ENCODE results near the gene NEO1.

The NEO1 gene

DNA sequence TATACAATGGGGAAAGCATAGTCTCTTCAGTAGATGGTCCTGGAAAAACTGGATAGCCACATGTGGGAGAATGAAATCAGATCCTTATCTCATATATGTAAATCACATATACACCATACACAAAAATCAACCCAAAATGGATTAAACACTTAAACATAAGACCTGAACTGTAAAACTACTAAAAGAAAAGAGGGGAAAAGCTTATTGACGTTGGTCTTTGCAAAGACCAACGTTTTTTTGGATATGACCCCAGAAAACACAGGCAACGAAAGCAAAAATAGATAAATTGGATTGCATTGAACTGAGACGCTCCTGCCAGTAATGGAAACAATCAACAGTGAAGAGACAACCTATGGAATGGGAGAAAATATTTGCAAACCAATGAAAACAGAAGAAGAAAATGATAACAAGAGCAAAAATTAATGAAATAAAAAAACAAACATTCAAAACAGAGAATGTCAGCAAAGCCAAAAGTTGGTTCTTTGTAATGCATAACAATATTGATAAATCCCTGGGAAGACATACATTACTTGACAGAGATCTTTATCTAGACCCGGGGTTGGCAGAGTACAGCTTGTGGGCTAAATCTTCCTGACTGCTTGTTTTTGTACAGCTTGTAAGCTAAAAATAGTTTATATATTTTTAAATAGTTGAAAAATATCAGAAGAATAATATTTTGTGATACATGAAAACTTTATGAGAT, 86.9 kb downstream of the NEO1 start:
- H4K20me1 ChIP-seq (ENCODE audit: low read depth, low read length) = no peaks in the 10 kb centered on the region
- no peaks in the 10 kb centered on the region for H3K9me3 ChIP-seq (ENCODE audit: insufficient read depth, low read length)
- no peaks in the 10 kb centered on the region for H3K79me2 ChIP-seq (ENCODE audit: insufficient read depth, low read length)
- H3K9ac ChIP-seq (ENCODE audit: low read length) = no peak overlapping the region
- no peaks in the 10 kb centered on the region for H3K36me3 ChIP-seq (ENCODE audit: low read length)
- no peak overlapping the region for H2AFZ ChIP-seq (ENCODE audit: low read depth, low read length, severe bottlenecking)
- no peak overlapping the region for H3K27ac ChIP-seq (ENCODE audit: low read depth, low read length)
- H3K4me3 ChIP-seq (ENCODE audit: insufficient read depth, low read length, poor library complexity, severe bottlenecking) = no peak overlapping the region
- no peaks in the 10 kb centered on the region for H3K27me3 ChIP-seq (ENCODE audit: low read length)
- no peaks in the 10 kb centered on the region for H3K9me2 ChIP-seq (replicated peaks; ENCODE audit: insufficient read depth, low read length)
- TF ChIP-seq, protein P1, sequence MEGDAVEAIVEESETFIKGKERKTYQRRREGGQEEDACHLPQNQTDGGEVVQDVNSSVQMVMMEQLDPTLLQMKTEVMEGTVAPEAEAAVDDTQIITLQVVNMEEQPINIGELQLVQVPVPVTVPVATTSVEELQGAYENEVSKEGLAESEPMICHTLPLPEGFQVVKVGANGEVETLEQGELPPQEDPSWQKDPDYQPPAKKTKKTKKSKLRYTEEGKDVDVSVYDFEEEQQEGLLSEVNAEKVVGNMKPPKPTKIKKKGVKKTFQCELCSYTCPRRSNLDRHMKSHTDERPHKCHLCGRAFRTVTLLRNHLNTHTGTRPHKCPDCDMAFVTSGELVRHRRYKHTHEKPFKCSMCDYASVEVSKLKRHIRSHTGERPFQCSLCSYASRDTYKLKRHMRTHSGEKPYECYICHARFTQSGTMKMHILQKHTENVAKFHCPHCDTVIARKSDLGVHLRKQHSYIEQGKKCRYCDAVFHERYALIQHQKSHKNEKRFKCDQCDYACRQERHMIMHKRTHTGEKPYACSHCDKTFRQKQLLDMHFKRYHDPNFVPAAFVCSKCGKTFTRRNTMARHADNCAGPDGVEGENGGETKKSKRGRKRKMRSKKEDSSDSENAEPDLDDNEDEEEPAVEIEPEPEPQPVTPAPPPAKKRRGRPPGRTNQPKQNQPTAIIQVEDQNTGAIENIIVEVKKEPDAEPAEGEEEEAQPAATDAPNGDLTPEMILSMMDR (IDR thresholded peaks at IDR 0.05; ENCODE audit: insufficient read depth, low read length, poor library complexity, severe bottlenecking) = no peak
- TF ChIP-seq EZH2phosphoT487 (conservative IDR thresholded peaks at IDR 0.05; ENCODE audit: low read length) = no peak
- H3F3A ChIP-seq (ENCODE audit: insufficient read depth) = no peaks in the 10 kb centered on the region
- no peak overlapping the region for H3K4me2 ChIP-seq (ENCODE audit: low read depth, low read length, poor library complexity, severe bottlenecking)

DNA sequence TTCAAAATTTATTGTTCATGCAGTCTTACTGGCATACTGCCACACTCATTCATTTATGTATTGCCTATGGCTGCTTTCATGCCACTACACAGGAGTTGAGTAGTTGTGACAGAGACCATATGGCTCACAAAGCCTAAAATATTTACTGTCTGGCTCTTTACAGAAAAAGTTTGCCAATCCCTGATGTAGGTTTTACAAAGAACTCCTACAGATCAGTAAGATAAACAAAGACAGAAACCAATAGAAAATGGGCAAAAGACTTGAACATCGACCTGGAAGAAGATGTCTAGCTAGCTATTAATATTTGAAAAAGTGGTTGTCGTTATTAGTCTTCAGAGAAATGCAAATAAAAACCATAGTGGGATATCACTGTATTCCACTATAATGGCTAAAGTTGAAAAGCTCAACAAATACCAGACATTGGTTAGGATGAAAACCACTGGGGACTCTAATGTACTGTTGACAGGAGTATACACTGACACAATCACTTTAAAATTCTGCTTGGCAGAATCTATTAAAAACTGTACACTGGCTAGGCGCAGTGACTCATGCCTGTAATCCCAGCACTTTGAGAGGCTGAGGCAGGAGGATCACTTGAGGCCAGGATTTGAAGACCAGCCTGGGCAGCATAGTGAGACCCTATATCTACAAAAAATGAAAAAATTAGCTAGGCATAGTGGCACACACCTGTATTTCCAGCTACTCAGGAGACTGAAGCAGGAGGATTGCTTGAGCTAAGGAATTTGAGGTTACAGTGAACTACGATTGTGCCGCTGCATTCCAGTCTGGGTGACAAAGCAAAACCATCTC, 87.7 kb downstream of the NEO1 start:
- H4K20me1 ChIP-seq (ENCODE audit: low read depth, low read length) = no peaks in the 10 kb centered on the region
- no peaks in the 10 kb centered on the region for H3K9me2 ChIP-seq (replicated peaks; ENCODE audit: insufficient read depth, low read length)
- TF ChIP-seq EZH2phosphoT487 (conservative IDR thresholded peaks at IDR 0.05; ENCODE audit: low read length) = no peak
- TF ChIP-seq, protein P1 (IDR thresholded peaks at IDR 0.05; ENCODE audit: insufficient read depth, low read length, poor library complexity, severe bottlenecking) = no peak
- no peak overlapping the region for H3K9ac ChIP-seq (ENCODE audit: low read length)
- no peak overlapping the region for H3K4me3 ChIP-seq (ENCODE audit: insufficient read depth, low read length, poor library complexity, severe bottlenecking)
- H2AFZ ChIP-seq (ENCODE audit: low read depth, low read length, severe bottlenecking) = no peak overlapping the region
- no peaks in the 10 kb centered on the region for H3K9me3 ChIP-seq (ENCODE audit: insufficient read depth, low read length)
- no peaks in the 10 kb centered on the region for H3K36me3 ChIP-seq (ENCODE audit: low read length)
- no peaks in the 10 kb centered on the region for H3K27me3 ChIP-seq (ENCODE audit: low read length)
- no peak overlapping the region for H3K27ac ChIP-seq (ENCODE audit: low read depth, low read length)
- no peaks in the 10 kb centered on the region for H3F3A ChIP-seq (ENCODE audit: insufficient read depth)
- H3K79me2 ChIP-seq (ENCODE audit: insufficient read depth, low read length) = no peaks in the 10 kb centered on the region
- H3K4me2 ChIP-seq (ENCODE audit: low read depth, low read length, poor library complexity, severe bottlenecking) = no peak overlapping the region

DNA sequence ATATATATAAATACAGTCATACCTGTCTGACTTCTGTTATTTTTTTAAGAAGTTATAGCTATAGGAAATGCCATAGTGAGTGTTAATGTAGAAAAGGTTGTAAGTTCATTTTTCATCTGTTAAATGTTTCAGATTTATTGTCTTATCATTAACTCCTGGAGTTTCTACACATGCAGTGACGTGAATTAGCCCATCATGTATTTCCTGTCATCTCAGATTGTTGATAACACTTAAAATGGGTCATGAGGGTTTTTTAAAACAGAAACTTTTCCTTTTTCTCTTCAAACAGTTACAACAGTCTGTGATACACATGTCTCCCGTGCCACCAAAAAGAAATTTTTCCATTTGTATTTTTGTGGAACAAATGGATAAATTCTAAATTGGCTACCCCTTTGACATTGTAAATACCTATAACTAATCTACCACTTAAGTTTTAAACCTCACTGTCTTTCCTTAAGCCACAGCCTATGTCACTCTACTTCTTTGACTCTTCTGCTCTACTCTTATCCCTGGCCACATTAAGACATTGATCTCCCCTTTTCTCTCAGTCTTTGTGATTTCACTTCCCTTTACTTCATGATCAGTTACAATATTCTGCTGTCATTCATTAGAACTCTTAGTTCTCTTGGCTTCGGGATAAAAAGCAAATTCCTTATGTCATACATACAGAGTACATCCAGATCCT, 89.1 kb downstream of the NEO1 start:
- Histone ChIP-seq H3K9me3 (ENCODE audit: insufficient read depth, low read length) (no peaks in the 10 kb centered on the region), H3K27me3 (ENCODE audit: low read length) (no peaks in the 10 kb centered on the region), H3K4me3 (ENCODE audit: insufficient read depth, low read length, poor library complexity, severe bottlenecking) (no peak overlapping the region), H3K9ac (ENCODE audit: low read length) (no peak overlapping the region), H2AFZ (ENCODE audit: low read depth, low read length, severe bottlenecking) (no peak overlapping the region), H4K20me1 (ENCODE audit: low read depth, low read length) (no peaks in the 10 kb centered on the region), H3K27ac (ENCODE audit: low read depth, low read length) (no peak overlapping the region), H3F3A (ENCODE audit: insufficient read depth) (no peaks in the 10 kb centered on the region), H3K36me3 (ENCODE audit: low read length) (no peaks in the 10 kb centered on the region), H3K9me2 (replicated peaks; ENCODE audit: insufficient read depth, low read length) (no peaks in the 10 kb centered on the region), H3K4me2 (ENCODE audit: low read depth, low read length, poor library complexity, severe bottlenecking) (no peak overlapping the region), H3K79me2 (ENCODE audit: insufficient read depth, low read length) (no peaks in the 10 kb centered on the region)
- TF ChIP-seq EZH2phosphoT487 (conservative IDR thresholded peaks at IDR 0.05; ENCODE audit: low read length) = no peak
- TF ChIP-seq, protein P1 (IDR thresholded peaks at IDR 0.05; ENCODE audit: insufficient read depth, low read length, poor library complexity, severe bottlenecking) = no peak
